Central memory CD4-positive, alpha-beta T cell (primary cell): Measurements from ENCODE around the gene MYL1.

Experiments
- DNase-seq: peaks from one replicate; pipeline ENCODE4 v3.0.0; 2022
- total RNA-seq, 3 experiments: gene quantifications; one replicate each; lab custom pipeline; 2026; lab: John Stamatoyannopoulos, UW

Gene MYL1
- total RNA-seq = 0 to 0.05 (median 0) reads per million in 3 experiments

DNA sequence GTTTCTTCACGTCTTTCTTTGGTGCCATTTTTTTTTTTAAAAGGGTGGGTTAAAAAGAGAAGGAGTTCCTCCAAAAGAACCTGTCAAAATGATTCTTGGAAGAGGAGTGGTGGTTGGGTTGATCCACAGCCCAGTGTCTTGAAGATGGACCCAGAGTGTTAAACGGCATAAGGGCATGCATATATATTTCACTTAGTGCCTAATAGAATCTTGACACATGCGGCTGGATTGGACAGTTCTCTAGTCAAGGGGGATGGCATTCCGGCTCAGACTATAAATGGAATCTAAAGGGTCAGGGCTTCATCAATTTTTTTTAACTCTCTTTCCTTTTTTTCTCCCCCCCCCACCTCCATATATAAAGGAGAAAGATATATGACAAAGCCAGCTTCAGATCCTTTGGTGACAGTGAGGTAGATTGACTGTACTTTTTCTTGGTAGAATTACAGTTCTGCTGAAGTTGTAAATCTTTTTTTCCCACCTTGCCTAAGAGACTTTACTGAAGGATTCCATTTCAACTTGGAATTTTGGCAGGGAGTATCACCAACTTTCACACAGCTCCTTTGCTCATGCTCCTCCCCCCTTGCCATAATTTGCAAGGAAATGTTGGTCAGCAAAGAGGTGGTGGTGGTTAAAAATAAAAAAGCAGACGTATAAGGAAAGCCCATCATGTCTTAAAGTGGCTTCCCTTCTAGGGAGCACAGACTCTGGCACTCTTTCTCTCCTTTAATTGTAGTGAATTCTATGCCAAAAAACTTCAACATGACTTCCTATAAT is at the start of gene MYL1:
MYL1 (minus strand) TSS at position 160 of the 774 bp plus-strand sequence; CDS start at position 28, 132 bp downstream.
- DNase-seq = no peak

GRCh38 chr2:210363876-210364275 is 48.9 kb upstream of the MYL1 start:
- no peak for DNase-seq

- no peak for DNase-seq
Measured at GRCh38 chr2:210363261-210363660, 48.3 kb upstream of the MYL1 start.

GRCh38 chr2:210360412-210360811 is 45.4 kb upstream of the MYL1 start:
- no peak for DNase-seq

- no peak for DNase-seq
Measured at GRCh38 chr2:210356944-210357343, 42.0 kb upstream of the MYL1 start.

DNA sequence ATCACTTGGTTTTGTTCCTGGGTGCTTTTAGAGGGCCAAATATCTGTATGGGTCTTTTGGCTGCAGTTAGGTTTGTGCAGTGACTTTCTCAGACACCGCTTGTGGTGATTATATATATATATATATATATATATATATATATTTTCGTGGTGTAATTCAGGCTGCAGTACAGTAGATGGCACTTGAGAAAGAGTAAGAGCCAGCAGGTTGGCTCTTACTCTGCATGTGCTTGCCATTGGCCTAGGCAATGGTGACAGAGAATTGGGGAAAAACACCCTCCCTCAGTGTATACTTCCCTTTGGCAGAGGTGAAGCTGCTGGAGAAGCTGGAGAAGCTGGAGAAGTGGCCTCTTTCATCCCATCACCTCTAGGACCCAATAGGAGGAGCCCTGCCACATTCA is 22.2 kb upstream of the MYL1 start:
- no peak for DNase-seq

DNA sequence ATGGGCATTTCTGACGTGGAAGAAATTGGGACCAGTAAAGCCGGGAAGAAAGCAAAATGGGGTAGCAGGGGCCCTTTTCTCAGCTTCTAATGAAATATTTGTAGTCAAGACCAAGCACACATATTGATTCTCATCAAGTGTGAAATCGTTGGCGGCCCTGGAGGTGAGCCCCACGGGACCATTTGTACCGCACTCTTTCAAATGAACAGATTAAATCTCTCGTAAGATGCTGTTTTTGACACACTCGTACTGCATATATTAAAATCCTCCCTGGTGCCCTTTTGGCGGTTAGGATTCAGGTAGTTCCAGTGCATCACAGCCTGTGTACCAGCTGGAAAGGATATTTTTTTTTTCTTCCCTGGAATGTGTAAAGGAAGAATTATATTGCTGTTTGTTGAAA is 9.9 kb upstream of the MYL1 start:
- no peak for DNase-seq

- no peak for DNase-seq
Measured at GRCh38 chr2:210324458-210324857, 9.5 kb upstream of the MYL1 start.

DNA sequence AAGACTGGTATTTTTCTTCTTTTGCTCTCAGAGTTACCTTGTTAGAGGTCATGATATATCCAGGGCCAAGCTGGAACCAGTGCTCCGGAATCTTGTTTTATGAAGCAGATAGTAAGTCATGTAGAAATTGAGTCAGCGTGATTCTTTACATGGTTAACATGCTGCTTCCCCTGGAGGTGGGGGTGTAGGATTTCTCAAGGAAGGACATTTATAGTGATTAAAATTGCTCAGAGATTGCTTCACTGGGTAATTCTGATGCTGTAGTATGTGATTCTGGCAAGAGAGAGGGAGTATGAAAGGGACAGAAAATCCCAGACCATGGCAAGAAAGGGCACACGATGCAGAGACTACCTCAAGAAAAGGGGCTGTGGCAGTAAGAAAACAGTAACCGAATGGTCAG is 8.0 kb upstream of the MYL1 start:
- no peak for DNase-seq

DNA sequence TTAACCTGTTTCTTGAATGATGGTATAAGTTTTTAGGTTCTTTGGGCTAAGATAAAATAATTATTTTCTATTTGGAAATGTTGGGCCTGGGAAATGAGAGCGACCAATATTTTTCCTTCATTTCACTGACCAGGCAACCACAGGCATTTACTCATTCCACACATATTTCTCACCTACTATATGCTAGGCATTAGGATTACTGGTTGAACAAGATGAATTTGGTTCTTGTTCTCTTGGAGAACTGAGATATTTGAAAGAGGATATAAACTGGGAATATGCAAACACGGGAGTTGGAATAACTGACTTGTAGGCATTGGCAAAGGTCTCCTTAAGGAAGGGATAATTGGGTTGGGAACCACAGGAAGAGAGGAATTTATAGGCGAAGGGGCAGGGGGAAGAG is 3.9 kb upstream of the MYL1 start:
- DNase-seq = no peak

DNA sequence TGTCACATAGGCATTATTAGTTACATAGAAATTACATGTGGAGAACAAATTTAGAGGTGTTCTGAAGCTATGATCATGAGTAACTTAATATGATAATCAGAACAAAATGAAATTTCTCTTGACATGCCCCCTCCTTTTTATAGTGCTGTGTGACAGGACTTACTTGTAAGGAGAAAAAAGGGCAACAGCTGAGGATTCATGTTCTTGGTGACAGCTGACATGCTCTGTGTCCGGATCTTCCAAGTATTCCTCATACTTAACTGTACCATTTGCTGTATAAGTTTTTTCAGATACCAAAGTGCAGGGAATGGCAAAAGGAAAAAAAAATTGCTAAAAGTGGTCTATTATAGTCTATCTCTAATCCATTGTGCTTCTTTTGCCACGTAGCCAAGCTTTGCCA is 3.5 kb upstream of the MYL1 start:
- DNase-seq = no peak

DNA sequence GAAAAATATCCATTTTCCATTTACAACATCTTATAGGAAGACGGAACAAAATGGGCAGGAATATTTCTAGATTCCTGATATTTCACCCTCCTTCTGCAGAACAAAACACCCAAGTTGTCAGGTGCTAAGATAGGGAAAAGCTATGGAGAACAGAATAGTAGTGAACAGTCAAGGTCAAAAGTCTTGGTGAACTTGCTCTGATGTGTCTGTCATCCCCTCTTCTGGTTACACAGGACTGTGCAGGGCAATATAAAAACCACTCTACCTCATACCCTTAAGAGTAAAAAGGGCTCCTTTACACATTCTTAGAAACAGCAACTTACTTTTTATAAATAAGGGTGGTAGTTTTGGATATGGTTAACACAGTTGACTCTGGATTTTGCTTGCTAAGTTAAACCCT is 4.4 kb downstream of the MYL1 start:
- no peak for DNase-seq

- DNase-seq = no peak
Measured at GRCh38 chr2:210309548-210310233, 5.3 kb downstream of the MYL1 start.

GRCh38 chr2:210303498-210303897 is 11.5 kb downstream of the MYL1 start:
- DNase-seq = no peak

DNA sequence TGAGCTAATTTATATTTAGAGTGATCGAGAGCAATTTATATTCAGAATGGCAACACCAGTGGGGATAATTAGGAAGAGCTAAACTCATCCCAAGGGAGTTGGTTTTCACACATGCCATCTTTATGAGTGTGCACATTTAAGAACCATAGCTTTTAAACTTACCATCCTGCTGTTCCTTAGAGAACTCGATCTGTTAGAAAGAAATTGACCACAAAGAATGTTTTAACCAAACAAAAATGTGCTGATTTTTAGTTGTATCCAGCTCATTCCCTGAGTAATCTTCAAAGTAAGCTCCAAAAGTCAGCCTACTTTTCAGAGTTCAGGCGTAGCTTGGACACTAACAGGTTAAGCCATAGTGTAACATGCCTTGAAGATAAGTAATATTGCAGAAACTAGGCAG is 12.6 kb downstream of the MYL1 start:
- no peak for DNase-seq

- no peak for DNase-seq
Measured at GRCh38 chr2:210299866-210300373, 15.1 kb downstream of the MYL1 start.

- DNase-seq = no peak
Measured at GRCh38 chr2:210288408-210288807, 26.6 kb downstream of the MYL1 start.

DNA sequence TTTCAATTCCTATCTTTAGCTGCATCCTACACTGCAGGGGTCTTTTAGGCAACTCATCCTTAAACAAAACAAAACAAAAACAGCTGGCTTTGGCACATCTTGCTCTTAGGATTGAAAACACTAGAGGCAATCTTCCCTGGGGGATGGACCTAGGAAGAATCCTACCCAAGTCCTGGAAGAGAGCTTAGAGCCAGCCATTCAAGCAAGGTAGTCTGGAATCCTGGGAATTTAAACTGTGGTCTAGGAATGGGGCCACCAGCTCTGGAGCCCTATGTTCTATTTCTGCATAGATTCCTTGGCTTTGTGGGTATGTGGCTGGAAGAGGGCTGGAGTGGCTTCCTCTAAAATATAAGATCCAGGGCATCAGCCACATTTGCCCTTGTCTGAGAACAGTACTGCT is 27.7 kb downstream of the MYL1 start:
- DNase-seq = no peak

GRCh38 chr2:210286123-210286680 is 28.8 kb downstream of the MYL1 start:
- DNase-seq = no peak

DNA sequence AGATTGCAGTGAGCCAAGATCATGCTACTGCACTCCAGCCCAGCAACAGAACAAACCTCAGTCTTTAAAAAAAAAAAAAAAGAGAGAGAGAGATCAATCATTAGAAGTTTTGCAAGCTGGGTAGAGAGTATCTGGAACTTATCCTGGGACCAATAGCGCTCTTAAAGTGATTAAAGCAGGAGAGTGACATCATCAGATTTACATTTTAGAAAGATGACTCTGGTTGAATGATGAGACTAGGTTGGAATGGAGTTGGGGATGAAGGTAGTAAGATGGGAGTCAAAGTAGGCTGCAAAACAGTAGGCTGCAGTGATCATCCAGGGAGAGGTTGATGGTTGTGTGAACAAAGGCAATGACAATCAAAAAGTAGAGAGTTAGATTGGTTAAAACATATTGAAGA is 37.8 kb downstream of the MYL1 start:
- no peak for DNase-seq

GRCh38 chr2:210271300-210271699 is 43.7 kb downstream of the MYL1 start:
- no peak for DNase-seq

- no peak for DNase-seq
Measured at GRCh38 chr2:210269148-210269547, 45.8 kb downstream of the MYL1 start.

DNA sequence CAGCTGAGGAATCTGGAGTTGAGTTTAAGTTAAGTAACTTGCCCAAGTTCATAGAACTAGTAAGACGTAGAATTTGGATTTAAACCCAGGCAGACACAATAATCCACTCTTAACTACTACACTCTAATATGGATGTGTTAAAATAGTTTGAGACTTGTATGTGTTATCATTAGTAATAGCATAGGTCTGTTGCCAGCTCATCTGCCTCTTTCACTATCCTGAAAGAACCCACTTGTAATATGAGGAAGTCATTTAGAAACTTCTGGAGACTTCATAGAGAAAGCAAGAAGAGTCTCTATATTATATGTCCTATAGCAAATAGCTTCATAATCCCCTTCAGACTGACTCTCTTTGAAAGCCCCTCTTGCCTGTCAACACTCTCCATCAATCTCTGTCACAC is 46.7 kb downstream of the MYL1 start:
- no peak for DNase-seq

DNA sequence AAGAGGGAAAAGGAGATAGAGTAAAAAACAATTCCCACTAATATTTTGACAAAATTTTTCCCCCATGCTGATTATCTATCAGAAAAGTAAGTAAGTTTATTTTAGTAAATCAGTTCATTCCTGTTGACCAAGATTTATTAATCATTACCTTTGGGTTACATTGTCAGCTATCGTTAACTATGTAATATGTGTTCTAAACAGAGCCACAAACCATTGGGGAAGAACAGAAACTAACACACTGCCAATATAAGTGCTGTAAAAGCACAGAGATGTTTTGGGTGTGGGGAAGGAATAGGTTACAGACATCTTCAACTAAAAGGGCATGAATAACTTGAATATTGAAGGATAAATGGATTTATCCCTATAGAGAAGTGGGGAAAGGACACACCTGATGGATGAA is 47.3 kb downstream of the MYL1 start:
- no peak for DNase-seq
